Head of caudate nucleus (tissue), 42 donors: ENCODE measurements around the gene CRHR2.
"Not testable (repeated sequence)": the region's sequence is repeated elsewhere in the genome, so short reads cannot be mapped to it uniquely, and the experiment has no call there.

Experiments
- DNase-seq, 42 donors: peaks; one replicate each; pipeline versions ENCODE4 v3.0.0 to v3.0.0-alpha.2; 2020 to 2021; ENCODE audit warnings: mixed read lengths in 7 of 42
- intact Hi-C: fragments of 100-400 bp; cut with DNase I; formaldehyde crosslinking; loops from one replicate; pipeline ENCODE4 v1.15.0; 2022

CRHR2 gene

DNA sequence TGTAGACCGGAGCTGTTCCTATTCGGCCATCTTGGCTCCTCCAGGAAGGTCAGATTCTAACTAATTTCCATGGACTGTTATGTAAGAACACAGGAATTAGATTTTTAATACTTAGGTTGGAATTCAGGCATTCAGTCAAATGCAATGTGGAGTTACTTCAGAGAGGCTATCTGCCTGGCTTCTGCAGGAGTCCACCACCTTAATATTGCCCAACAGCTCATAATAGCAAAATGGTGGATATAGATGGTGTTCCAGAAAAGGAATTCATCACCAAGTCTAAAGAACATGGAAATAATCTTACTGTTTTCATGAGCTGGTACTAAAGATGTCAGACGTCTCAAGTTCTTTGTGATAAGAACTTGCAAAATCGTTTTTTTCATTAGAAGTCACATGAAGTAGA, 39.5 kb downstream of the CRHR2 start:
- intact Hi-C loops: no loop called here
- no peak for DNase-seq

DNA sequence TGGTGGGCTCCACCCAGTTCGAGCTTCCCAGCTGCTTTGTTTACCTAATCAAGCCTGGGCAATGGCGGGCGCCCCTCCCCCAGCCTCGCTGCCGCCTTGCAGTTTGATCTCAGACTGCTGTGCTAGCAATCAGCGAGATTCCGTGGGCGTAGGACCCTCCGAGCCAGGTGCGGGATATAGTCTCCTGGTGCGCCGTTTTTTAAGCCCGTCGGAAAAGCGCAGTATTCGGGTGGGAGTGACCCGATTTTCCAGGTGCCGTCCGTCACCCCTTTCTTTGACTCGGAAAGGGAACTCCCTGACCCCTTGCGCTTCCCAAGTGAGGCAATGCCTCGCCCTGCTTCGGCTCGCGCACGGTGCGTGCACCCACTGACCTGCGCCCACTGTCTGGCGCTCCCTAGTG, 39.9 kb downstream of the CRHR2 start:
- intact Hi-C loops: not testable (repeated sequence)

DNA sequence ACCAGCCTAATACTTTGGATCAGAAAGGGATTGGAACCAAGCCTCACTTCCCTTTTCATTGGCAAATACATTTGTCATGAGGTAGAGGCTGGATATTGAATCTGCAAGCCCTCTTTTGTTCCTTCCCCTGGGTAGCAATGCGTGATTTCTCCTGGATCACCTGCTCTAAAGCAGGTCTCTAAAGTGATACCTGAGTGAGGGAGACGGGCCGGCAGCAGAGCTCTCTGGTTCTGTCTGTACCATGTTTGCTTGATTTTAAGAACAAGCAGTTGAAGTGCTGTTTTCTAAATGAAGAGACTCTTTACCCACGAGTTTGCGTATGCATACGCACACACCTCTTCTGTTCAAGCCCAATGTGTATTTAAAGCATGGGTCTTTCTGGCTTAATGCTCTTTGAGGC, 46.5 kb downstream of the CRHR2 start:
- intact Hi-C loops: no loop called here
- no peak for DNase-seq

More for the DNA sequence above, 39.9 kb downstream of the CRHR2 start:
- DNase-seq: not testable (repeated sequence)

DNA sequence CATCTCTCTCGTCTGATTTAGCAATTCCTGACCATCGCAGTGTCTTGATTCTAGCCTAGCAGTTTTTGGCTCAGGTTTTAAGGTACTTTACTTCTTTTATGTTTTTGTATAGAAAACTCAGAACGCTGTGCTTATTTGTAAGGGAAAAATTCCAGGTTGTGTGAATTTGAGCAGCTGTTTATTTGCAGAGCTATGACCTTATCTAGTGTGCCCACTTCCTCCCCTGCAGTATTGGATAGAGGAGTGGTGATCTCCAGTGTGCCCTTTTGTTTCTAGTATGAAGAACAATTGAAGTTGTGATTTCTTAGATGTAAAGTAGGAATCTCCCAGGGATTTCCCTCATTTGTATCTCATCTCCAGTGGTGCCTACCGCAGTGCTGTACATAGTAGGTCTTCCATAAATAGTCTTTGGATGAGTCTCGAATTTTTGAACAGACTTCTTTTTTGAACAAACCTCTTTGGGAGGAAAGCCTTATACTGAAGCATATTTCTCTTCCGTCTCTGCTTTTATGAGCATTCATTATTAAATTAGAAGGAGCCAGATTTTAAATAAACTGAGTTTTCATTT, 47.5 kb downstream of the CRHR2 start:
- no peak for DNase-seq
- intact Hi-C loops: no loop called here

DNA sequence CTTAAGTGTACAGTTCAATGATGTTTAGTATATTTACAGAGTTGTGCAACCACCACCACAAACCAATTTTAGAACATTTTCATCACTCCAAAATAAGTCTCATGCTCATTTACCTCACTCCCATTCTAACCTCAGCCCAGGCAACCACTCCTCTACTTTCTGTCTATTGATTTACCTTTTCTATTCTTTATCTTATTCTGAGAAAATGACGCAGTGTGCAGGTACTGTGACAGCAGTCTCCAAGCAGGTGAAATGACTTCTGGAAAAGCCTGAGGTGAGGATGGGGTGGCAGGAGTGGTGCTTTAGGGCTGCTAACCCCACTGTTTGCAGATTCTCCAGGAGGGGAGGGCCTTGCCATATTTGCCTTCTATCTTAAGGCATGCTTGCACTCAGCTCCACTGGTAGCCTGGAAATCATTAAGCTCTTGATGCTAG, 48.0 kb downstream of the CRHR2 start:
- intact Hi-C loops: no loop called here
- no peak for DNase-seq

DNA sequence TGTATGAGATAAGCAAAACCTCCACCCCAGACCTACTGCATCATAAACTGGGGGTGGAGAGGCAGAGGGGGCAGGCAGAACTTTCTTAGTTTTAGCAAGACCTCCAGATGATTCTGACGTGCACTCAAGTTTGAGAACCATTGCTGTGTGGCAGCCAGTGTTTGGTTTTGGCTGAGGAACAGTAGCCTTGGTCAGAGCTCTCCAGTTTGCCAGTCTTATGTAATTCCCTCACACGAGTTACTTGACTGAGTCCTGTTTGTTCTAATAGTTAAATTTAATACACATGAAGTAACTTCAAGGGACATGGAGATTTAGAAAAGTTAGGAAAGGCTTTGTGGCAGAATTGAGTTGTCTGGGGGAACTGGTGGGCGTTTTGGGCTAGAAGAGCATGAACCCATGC, 49.0 kb downstream of the CRHR2 start:
- DNase-seq: no peak
- intact Hi-C loops: no loop called here

DNA sequence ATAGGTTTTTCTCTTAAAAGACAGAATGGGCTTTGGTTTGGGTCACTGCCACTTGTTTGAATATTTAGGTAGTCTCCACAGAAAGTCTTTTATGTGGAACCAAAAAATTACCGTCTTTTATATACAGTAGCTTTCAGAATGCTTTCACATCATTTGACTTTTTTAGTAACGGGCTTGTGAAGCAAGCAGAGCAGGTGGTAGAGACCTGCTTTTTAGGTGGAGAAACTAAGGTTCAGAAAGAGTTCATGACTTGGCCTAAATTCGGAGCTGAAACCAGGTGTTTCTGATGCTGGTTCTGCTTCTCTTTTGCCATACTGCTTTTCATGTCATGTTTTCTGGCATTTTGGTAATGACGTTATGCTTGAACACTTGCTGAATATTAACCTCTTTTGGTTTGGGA, 51.3 kb downstream of the CRHR2 start:
- intact Hi-C loops: no loop called here
- DNase-seq: no peak

DNA sequence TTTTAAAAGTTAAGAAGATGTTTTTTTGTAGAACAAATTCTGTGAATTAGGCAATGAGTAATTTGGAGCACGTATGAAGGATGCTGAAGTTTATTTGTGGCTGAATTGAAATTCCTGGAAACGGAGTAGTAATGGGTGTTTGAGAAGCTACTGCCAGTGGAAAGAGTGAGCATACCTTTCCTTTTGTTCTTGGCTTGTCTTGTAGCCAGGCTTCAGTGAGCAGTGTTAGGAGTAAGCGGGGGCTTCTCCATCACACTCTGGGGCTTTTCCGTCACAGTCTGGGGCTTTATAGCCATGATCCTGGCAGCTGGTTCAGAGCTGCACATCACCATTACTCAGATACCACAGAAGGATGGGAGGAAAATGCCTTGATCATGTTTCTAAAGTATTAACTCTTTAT, 55.2 kb downstream of the CRHR2 start:
- no peak for DNase-seq
- intact Hi-C loops: no loop called here

DNA sequence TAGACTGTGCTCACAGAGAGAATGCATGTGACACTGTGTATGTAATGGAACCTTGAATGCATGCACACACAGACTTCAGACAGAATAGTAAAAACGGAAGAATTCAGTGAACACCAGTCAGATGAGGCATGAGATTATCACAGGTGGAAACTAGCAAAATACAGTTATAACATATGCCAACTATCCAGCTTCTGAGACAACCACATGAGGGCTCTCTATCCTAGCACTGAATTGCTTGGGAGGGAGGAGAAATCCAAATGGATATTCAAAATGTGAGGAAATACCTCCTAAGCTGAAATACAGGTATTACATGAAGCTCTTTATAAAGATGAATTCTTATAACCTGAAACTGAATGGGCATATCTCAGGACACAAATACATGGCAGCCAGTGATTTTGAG, 57.0 kb downstream of the CRHR2 start:
- DNase-seq: no peak
- intact Hi-C loops: no loop called here

DNA sequence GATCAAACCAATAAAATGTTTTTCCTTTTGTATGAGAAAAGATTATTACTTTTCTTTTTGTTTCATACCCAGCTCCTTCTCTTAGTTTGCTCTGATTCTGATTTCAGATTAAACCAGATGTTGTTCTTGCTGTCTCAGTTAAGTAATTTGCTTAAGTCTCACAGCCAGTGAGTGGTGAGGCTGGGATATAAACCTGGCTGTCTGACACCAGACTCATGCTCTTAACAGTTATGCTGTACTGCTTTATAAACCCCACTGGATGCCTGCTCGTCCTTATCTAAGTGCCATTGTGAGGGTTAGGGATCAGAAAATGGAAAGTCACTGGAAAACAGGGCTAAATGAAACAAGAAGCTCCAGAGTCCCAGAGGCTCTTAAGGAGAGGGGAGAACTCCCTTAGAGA, 63.3 kb downstream of the CRHR2 start:
- intact Hi-C loops: no loop called here
- no peak for DNase-seq

DNA sequence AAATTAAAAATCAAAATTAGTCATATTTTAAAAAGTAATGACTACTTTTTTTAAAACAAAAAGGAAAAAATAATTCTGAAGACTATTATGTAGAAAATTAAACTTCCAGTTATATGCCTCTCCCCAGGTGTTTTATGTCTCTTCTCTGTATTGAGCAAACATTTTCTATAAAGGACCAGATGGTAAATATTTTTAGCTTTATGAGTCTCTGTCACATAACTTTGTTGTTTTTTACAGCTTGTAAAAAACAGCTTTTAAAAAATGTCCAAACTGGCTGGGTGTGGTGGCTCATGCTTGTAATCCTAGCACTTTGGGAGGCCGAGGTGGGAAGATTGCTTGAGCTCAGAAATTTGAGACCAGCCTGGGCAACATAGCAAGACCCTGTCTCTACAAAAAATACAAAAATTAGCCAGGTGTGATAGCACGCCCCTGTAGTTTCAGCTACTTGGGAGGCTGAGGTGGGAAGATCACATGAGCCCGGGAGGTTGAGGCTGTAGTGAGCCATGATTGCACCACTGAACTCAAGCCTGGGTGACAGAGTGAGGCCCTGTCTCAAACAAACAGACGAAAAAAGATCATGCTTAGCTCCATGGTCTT, 64.1 kb downstream of the CRHR2 start:
- intact Hi-C loops: no loop called here
- no peak for DNase-seq

DNA sequence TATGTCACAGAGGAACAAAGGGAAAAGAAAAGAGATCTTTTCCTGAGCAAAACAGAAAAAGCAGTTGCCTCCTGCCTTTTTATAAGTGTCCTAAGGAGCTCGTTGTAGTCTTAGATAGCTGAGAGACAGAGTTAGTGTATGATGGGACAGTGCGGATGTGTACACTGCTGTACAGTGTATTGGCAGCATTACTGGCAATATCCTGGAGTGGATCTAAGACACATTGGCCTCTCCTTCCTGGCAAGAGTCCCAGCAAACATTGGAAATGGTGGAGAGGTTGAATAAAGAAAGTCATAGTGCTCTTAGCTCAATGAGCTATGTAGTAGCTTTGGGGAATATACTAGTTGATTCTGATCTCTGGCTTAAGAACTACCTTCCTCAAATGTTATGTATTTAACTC, 64.9 kb downstream of the CRHR2 start:
- intact Hi-C loops: no loop called here
- DNase-seq: no peak

DNA sequence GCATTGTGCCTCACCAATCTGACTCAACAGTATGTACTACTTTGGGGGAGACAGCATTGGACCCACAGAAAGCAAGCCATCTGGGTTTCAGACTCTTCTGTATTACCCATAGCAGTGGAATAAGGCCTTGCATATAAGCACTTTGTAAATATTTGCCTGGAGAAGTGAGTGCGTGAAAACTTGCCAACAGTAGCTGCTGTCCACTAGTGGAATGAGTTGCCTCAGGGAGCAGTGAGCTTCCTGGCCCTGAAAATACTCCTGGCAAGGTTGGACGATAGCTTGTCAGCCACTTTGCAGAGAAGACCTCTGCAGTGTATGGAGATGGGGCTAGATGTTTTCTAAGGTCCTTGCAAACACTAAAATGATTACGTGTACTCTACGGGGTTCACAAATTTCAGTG, 65.9 kb downstream of the CRHR2 start:
- no peak for DNase-seq
- intact Hi-C loops: no loop called here

DNA sequence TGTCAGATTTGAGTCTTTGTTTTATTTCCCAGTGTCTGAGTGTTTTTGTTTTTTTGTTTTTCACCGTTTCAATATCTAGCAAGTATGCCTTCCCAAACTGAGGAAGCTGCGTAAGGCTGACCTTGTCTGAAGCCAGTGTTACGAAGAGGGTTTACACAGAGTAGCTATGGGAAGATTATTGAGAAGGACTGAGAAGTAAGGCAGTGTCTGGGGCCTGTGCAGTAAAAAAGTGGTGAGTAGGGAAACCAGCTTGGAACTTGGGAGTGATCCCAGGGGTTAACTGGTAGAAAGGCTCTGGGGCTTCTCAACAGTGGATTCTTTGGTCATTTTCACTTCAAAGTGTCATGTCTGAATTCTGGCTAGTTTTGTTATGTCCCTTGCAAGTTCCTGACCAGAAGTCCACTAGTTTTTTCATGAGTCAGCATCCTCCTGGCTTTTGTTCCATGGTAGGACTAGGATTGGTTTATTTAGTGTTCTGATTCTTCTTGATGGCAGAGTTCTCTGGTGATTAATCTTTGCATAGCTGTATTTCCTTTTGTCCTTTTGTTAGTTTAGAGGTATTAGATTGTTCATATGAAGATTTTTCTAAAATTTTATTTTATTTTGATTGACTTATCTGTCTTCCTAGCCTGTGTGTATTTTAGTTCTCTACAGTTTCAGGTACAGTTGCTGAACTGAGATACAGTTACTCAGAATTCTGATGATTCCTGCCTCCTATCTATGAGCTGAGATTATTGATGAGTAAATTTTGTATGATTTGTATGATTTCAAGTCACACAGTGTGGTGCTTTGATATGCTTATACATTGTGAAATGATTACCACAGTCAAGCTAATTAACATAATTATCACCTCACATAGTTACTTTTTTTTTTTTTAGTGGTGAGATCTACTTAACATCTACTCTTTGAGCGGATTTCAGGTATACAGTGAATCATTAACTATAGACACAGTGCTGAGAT, 68.6 kb downstream of the CRHR2 start:
- intact Hi-C loops: no loop called here
- no peak for DNase-seq

DNA sequence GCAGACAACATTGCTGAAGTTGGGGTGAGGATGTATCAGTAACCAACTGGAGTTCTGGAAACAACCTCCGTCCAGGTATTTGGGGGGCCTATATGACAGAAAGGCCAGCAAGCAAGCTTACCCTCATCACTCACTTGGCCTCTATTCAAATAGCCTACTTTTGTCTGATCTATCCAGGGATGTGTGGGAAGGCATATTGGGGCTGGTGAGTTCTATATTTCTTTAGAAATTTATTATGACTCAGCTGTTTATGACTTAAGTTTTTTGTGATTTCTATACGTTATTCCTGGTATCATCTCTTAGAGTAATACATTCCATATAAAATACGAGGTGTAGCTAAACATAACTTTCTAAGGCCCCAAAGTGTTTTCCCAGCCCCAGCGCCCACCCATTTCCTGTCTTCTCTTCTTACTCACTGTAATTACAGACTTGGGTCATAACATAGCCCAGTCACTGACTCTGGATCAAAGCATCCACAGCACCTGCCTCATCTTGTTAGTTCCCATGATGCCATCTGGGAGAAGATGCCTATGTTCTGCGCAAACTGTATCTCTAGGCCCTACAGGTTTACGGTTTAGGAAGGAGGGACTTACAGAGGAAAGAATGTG, 69.5 kb downstream of the CRHR2 start:
- intact Hi-C loops: no loop called here

DNA sequence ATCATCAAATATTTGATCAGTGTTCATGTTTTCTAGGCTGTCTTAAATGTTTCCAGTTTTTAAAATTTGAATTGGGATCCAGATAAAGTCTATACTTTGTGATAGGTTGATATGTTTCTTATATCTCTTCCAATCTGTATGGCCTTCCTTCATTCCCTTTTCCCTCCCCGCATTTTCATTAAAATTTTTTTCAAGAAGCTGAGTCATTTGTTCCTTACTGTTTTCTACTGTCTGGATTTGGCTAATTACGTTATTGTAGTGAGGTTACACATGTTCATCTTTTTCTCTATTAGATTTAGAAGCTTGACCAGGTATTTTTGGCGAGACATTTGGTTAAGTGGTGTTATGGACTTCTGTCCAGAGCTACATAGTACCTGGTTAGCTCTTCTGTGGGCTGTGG, 76.4 kb downstream of the CRHR2 start:
- intact Hi-C loops: no loop called here
- DNase-seq: no peak

More for the DNA sequence above, 69.5 kb downstream of the CRHR2 start:
- DNase-seq: no peak

DNA sequence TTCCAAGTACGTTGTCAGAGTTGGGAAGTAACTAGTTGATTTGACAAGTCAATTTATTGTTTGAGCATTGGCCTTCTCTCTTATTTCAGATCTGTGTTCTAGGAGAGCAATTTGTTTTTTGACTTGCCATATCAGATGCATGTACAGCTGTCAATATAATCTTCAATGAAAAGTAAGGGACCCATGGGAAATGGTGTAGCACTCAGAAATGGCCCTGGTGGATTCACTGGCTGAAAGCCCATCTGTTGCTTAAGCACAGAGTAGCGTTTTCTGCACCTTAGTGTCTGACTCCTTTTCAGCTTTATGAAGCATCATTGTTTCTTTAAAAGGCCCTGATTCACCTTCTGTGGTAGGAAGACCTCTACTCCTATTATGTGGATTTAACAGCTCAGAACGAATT, 77.4 kb downstream of the CRHR2 start:
- intact Hi-C loops: no loop called here
- no peak for DNase-seq
